COR-L47 (cell line): ENCODE measurements around the gene BIVM.

Experiments
- DNase-seq: peaks from one replicate; lab custom pipeline; 2025; lab: John Stamatoyannopoulos, UW

The BIVM gene

DNA sequence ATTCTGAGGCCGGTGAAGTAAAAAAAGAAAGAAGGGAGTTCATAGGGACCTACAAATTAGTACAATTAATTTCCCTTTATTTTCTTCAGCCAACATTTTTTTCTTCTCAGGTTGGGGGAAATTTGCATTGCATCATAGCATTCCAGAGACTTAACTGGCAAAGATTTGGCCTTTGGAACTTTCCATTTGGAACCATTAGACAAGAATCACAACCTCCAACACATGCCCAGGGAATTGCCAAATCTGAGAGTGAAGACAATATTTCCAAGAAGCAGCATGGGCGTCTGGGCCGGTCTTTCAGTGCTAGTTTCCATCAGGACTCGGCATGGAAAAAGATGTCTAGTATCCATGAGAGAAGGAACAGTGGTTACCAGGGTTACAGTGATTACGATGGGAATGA lies 40.5 kb downstream of the BIVM start:
- no peak for DNase-seq

DNA sequence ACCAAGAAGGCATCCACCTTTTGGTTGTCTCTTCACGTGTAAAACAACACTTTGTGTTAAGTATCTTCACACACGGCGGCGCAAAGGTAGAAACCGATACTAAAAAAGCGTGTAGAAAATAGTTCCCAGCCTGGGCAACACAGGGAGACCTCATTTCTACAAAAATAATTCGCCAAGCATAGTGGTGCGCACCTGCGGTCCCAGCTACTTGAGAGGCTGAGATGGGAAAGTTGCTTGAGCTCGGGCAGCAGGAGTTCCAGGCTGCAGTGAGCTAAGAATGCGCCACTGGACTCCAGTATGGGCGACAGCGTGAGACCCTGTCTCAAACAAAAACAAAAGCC lies 46.3 kb downstream of the BIVM start:
- no peak for DNase-seq

DNA sequence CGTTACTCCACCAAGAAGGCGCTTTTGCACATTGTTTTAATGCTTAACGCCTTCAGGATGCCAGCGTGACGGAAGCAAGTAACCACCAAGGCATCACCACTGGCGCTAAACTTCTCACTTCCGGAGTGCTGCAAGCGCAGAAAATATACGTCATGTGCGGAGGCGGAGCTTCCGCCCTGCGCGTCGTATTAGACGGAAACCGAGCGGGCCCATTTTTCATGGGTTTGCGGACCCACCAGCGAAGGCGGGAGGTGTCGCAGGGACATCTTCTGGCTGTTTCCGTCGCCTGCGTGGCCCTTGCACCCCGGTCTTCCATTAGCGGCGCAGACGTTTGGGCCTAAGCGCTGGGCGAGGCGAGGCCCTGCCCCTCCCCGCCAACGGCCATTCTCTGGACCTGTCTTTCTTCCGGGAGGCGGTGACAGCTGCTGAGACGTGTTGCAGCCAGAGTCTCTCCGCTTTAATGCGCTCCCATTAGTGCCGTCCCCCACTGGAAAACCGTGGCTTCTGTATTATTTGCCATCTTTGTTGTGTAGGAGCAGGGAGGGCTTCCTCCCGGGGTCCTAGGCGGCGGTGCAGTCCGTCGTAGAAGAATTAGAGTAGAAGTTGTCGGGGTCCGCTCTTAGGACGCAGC lies 46.8 kb downstream of the BIVM start, which contains the start of gene ERCC5:
Gene ERCC5 (plus strand): TSS at position 403 of the 631 bp plus-strand sequence. CDS start 235 bp downstream, outside the sequence.
- DNase-seq = peak; percentile 97

DNA sequence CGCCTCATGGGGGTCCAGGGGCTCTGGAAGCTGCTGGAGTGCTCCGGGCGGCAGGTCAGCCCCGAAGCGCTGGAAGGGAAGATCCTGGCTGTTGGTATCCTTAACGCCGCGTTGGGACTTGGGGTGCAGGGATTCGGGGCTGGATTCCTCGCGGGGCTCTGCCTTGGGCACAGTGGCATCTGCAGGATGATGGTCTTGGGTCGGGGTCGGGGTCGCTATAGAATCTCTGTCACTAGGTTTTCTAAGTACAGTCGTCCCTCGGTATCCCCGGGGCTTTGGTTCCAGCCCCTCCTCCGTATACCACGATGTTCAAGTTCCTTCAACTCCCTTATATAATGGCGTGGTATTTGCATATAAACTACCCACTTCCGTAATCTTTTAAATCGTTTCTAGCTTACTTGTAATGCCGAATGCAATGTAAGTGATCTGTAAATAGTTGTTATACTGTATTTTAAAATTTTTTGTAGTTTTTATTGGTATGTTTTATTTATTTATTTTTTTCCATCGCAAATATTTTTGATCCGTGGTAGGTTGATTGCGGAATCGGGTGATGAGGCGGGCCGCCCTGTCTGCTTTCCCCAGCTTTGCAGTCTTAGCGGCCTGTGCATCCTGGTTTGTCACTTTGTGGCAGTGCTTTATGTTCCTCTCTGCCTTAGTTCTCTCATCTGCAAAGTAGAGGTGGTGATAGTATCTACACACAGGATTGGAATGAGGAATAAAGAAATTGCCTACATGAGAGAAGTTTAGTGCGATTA lies 47.5 kb downstream of the BIVM start:
- no peak for DNase-seq

DNA sequence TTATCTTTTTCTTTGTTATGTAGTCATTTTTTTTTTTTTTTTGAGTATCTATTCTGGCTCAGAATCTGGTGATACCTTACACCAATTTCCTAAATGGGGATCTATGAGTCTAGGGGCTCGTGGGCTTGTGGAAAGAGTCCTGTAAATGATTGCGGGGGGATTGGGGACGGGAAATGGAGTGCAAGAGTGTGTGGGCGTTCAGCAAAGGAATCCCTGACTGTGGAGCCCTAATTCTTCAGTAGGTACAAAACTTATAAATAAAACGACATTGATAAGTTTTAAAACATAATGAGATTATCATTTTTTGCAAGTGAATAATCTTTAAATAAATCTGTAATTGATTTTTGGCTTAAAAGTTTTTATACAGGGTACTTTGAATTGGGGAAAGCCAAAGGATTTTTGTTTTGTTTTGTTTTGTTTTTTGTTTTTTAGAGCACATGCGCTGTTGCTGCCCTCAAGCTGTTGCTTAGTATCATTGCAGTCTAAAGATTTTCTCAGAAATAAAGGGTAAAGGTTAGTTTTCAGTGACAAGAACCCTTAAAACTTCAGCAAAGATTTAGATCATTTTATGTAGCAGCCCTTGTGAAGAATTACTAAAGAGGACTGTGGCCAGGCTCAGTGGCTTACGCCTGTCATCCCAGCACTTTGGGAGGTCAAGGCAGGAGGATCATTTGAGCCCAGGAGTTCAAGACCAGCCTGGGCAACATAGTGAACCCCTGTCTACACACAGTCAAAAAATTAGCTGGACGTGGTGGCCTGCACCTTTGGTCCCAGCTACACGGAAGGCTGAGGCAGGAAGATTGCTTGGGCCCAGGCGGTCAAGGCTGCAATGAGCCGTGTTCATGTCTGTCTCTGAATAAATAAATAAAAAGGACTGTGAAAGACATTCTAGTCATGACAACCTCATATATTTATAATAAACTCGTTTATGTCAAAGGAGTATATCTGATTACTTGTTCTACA lies 48.6 kb downstream of the BIVM start:
- no peak for DNase-seq

DNA sequence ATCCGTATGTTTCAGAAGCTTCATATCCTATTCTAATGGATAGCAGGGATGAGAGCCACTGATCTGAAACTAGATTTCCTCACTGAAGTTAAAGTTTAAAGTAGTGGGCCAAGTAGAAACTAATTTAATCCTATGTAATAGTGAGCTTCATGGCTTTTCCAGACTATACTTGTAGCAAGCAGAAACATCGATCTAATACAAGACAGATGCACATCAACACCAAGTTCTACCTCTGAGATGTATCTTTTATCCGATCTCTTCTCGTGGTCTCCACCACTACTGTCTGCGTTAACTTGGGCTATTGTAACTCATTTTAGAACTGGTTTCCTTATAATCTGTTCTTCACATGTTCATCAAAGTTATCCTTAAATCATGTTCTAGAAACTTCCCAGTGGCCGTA lies 50.0 kb downstream of the BIVM start:
- no peak for DNase-seq

DNA sequence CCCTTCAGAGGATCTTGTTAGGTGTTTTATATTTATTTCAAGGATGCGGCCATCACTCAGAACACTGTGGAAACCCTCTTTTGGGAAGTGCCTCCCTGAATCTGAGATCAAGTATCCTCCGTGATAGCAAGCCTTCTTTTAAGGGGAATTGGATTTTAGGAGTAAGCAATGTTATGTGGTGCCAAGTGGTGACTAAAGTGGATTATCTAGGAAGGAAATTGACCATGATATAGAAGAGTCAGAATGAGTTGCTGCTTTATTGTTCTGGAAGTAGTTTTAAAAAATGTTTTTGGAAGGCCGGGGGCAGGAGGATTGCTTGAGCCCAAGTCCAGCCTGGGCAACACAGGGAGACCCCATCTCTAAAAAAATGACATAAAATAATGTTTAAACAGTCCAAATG lies 53.6 kb downstream of the BIVM start:
- DNase-seq = no peak

DNA sequence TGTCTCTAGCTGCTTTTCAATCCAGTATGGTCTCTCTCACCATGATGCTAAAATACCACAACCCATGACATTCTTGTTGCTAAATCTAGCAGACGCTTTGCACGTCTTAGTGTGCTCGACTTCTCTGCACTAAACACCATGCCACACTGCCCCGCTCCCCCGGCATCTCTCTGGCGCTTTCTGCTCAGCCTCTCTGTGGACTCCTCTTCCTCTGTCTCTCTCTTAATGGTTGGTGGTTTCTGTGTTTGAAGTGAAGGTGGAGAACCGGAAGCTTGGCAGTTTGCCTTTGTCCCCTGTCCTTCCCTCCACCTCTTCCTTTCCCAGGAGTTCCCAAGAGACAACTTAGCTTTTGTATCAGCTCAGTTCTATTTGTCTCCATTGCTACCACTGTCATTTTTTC lies 55.8 kb downstream of the BIVM start:
- no peak for DNase-seq

DNA sequence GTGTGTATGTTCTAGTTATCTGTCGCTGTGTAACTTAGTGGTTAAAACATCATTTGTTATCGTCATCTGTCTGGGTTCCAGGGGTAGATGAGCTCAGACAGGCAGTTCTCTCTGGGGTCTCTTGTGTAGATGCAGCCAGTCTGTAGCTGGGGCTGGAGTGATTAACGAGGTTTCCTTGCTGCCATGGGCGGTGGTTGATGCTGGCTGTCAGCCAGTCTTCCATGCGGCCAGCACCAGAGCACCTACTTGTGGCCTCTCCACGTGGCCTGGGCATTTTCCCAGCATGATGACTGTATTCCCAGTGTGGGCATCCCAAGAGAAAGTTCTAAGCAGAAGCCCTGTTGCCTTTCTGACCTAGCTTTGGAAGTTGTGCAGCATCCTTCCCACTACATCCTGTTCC lies 57.6 kb downstream of the BIVM start:
- DNase-seq = no peak

DNA sequence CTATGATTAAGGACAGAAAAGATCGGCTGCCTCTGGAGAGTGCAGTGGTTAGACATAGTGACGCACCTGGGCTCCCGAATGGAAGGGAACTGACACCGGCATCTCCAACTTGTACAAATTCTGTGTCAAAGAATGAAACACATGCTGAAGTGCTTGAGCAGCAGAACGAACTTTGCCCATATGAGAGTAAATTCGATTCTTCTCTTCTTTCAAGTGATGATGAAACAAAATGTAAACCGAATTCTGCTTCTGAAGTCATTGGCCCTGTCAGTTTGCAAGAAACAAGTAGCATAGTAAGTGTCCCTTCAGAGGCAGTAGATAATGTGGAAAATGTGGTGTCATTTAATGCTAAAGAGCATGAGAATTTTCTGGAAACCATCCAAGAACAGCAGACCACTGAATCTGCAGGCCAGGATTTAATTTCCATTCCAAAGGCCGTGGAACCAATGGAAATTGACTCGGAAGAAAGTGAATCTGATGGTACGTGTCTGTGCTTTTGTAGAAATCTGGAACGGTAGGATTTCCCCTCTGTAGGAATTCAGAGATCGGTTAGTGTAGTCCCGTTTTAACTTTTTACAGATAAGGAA lies 63.8 kb downstream of the BIVM start:
- DNase-seq = no peak

DNA sequence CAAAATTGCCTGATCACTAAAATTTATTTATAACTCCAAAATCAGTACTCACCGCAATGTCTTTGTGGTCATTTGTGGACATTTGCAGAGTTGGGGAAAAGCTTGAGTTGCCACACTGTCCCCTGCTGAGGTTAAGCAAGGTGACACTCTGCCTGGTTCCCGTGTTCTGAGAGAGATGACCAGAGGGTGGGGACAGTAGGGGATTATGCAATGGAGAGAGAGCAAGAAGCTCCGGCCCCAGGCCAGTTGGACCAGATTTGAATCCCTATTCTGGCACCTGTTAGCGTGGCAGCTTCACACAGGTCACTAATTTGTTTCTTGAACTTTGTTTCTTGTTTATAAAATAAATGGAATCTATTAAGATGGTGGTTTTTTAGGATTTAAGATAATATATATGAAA lies 64.7 kb downstream of the BIVM start:
- no peak for DNase-seq

DNA sequence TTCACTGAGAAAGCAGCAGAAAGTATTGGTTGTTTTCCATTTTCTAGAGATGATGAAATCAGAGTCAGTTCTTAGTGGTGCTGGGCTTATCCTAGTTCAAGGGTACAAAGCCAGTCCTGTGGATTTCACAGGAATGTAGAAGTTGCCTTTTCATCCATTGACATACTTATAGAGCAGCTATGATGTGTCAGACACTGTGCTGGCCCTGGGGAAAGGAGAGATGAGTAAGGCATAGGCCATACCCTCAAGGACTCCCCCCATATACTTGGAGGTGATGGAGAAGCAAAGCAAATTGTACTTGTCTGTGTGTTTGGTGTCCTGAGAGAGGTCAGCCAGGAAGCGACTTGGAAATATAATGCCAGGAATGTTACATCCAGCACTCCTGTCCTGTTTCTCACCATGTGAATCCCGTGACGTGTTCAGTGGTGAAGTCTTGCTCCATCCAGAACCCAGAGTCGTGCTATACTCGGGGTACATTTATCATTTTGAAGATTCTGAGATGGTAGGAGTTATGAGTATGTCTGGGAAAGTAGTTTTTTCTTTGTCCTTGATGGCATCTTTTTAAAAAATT lies 69.5 kb downstream of the BIVM start:
- no peak for DNase-seq

DNA sequence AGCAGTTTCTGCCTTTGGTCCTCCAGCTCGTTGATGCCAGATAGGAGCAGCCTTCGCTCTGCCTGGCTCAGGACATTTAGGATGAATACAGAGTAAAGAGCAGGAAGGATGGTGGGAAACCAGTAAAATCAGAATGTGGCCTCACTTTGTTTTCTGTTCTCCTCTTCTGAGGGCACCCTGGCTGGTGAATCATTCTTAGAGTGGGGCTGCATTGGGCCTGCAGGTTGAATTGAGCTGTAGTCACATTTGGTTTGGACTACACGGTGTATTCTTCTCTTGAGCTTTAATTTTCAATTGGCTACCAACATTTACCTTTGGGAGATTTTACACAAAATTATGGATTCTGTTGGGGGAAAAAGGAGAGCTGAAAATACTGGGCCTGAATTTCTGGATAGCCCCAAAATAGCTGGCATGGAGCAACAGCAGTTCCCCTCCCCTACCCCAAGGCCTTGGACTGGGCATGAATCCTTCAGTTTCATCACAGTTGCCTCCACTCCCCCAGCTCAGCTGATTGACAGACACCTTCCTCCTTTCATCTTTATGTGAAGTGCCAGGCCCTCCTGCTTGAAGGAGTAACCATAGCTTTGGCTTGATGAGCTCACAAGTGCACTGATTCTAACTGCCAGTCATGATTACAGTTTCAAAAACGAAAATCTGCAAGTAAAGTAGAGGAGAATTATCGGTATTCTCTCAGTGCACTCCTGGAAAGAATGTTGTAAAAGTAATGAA lies 71.2 kb downstream of the BIVM start:
- DNase-seq = no peak

DNA sequence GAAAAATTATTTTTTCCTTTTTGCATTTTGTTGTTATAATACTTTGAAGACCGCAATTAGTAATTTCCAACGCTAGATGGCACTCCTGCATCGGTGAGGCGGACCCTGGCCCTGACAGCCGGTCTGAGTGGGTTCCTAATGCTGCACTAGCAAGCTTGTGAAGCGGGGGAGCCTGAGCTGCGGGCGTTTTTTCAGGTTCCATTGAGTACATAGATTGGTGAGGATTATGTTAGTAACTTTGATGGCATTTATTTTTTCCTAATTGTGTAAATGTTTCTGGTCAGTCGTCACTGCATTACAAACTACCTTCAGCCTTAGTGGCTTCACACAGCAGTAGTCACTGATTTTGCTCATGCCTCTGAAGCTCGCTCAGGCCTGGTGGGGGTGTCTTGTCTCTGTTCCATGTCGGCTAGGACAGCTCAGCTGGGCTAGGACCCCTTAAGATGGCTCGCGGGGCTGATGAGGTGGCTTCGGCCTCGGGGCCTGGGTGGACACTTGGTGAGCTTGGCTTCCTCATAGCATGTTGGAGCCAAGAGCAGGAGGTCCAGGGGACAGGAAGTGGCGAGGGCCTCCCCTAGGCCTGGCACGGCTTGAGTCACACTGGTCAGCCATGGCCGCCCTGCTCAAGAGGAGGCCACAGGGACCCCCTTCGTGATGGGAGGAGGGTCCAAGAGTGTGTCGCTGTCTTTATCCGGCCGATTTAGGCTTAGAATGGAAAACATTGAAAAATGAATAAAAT lies 71.9 kb downstream of the BIVM start:
- peak; percentile 67 for DNase-seq

DNA sequence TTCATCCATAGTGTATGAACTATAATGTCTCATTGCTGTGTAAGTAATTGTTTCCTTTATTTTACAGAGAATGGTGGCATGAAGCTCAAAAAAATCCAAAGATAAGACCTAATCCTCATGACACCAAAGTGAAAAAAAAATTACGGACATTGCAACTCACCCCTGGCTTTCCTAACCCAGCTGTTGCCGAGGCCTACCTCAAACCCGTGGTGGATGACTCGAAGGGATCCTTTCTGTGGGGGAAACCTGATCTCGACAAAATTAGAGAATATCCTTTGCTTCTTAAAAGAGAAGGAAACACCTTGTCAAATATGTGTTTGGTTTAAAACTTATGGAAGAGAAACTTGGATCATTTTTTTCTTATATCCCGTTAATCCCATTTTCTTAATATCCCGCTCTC lies 73.2 kb downstream of the BIVM start:
- DNase-seq = no peak

DNA sequence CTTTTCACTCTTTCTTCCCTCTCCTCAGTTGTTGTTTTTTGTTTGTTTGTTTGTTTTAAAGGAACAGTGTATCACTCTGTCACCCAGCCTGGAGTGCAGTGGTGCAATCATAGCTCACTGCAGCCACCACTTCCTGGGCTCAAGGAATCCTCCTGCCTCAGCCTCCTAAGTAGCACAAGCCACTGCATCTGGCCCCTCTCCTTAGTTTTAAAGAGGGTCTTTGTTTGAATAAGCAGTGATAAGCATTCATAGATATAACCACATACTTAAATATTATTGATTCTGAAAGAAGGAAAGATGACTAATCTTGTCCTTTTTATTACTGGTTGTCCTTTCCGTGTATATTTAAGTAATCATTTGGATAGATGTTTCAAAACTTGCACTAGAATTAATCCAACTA lies 73.6 kb downstream of the BIVM start:
- no peak for DNase-seq

DNA sequence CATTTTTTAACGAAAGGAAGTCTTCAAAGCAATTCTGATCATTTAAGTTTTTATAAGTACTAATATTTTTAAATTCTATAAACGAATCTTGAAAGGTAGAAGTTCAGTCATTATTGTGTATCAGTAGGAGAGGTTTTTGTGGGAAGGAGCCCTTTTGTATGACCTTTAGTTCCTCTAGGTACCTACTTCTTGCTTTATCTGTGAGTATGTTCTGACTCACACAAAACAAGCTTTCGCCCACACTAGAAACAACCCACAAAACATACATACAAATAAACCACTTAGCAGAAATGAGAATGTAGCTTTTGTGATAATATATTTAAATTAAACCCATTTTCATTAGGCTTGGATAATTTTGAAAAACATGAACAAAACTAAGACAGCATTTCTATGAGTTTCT lies 74.7 kb downstream of the BIVM start:
- DNase-seq = no peak

DNA sequence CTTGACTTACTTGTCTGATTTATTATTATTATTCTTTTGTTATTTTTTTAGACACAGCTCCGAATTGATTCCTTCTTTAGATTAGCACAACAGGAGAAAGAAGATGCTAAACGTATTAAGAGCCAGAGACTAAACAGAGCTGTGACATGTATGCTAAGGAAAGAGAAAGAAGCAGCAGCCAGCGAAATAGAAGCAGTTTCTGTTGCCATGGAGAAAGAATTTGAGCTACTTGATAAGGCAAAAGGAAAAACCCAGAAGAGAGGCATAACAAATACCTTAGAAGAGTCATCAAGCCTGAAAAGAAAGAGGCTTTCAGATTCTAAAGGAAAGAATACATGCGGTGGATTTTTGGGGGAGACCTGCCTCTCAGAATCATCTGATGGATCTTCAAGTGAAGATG lies 76.3 kb downstream of the BIVM start:
- DNase-seq = no peak

DNA sequence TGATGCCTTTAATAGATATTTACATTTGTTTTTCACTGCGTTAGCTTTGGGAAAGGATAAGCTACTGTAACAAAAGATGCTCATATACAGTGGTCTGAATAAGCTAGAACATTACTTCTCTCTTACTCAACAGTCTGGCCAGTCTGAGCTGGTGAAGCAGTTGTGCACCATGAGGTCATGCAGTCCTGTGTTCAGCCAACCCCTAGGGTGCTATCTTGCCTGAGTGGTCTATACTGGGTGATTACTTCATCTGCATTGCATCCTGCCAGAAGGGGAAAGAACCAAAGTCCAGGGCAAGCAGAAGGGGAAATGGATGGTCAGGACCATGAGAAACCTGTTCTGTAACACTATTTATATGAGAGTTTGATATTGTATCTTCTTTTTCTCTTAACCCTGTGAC lies 78.4 kb downstream of the BIVM start:
- DNase-seq = no peak

DNA sequence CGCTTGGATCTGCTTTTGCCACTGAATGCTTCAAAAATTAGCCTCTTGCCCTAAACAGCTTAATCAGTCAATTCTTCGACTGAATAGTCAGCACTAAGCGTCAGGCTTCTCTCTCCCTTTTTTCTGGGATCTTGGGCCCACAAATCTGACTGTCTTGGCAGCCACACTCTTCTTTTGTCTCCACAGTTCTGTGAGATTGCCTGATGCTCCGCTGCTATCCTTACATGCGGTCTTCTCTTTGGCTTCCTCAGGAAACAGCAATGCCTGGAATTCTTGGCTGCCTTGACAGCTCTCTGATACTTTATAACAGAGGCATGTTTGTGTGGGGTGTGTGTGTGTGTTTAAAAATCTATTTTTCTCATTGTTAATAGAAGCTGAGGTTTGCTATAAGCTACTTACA lies 79.6 kb downstream of the BIVM start:
- no peak for DNase-seq
